Stomach (tissue), 9 donors: ENCODE data around the gene KBTBD12. TPM values are rescaled to one million over a fixed set of nuclear protein-coding genes. Genes with fewer than 3 reads are reported as not detected.

Source experiments
- DNase-seq, 2 donors: peaks; one replicate each; pipeline versions ENCODE4 v3.0.0 to v3.0.0-alpha.2; 2013 to 2019
- H3K27ac ChIP-seq, 5 donors: fragments of 200-600 bp in 4 of 5; sonication (generic) in 4 of 5; one replicate each; pipeline ENCODE4 v1.5.1; 2013 to 2019; ENCODE audit warnings: mild to moderate bottlenecking in 1 of 5, moderate library complexity in 1 of 5
- H3K27me3 ChIP-seq, 3 donors: fragments of 200-600 bp; sonication (generic); one replicate each; pipeline ENCODE4 v1.5.1; 2017 to 2019; ENCODE audit warnings: mixed run types in 1 of 3
- H3K36me3 ChIP-seq, 4 donors: fragments of 200-600 bp; sonication (generic); 1 replicate in 3 of 4; 2 replicates in 1 of 4; pipeline ENCODE4 v1.5.1; 2016 to 2019
- H3K4me1 ChIP-seq, 4 donors: fragments of 200-600 bp; sonication (generic); one replicate each; pipeline ENCODE4 v1.5.1; 2016 to 2019
- H3K4me3 ChIP-seq, 4 donors: fragments of 200-600 bp; sonication (generic) in 3 of 4; one replicate each; pipeline ENCODE4 v1.5.1; 2016 to 2019; ENCODE audit warnings: mild to moderate bottlenecking in 1 of 4
- H3K9me3 ChIP-seq, 4 donors: fragments of 200-600 bp; sonication (generic); one replicate each; pipeline ENCODE4 v1.5.1; 2016 to 2019
- EP300 ChIP-seq: sonication (generic); formaldehyde crosslinking; IDR thresholded peaks from one replicate; pipeline ENCODE4 v1.6.1; 2017; ENCODE audit warnings: antibody characterized with exemption
- POLR2A ChIP-seq, 4 donors: fragments of 450-650 bp; IDR thresholded peaks; one replicate each; pipeline ENCODE4 v1.6.1; 2016; ENCODE audit warnings: antibody characterized with exemption in 4 of 4, control low read depth in 2 of 4, mild to moderate bottlenecking in 1 of 4, moderate library complexity in 1 of 4
- POLR2AphosphoS5 ChIP-seq, 3 donors: sonication (generic); formaldehyde crosslinking; IDR thresholded peaks; one replicate each; pipeline ENCODE4 v1.6.1; 2016; ENCODE audit warnings: antibody characterized with exemption in 3 of 3
- WGBS, 5 donors: extraction: QIAGEN DNeasy Blood & Tissue Kit in 3 of 5; methylation state at CpG; one replicate each; pipeline versions ENCODE4 v1.1.5 to v1.1.7; 2013 to 2018; 5-methylcytosine and 5-hydroxymethylcytosine counted together
- intact Hi-C: fragments of 100-400 bp; cut with DNase I; formaldehyde crosslinking; loops from one replicate; pipeline ENCODE4 v1.15.1; 2023; ENCODE audit warnings: low total_unique reads
- polyA plus RNA-seq, 3 donors: library from polyadenylated mRNA; stranded (reverse); fragments of 200-250 nt; gene quantifications; one replicate each; pipeline ENCODE4 v1.2.3, GENCODE V29; 2013
- total RNA-seq, 5 donors: library from RNA; depleted of rRNA; stranded (reverse); fragments of >200 nt; gene quantifications; one replicate each; pipeline versions ENCODE4 v1.1.0 to v1.2.3, GENCODE V29; 2014 to 2016
- TF ChIP-seq, protein P1 (sequence below), 7 experiments: fragments of 450-650 bp in 4 of 7; fragments of 200-600 bp in 3 of 7; sonication (generic) in 3 of 7; IDR thresholded peaks; one replicate each; pipeline ENCODE4 v1.5.1; 2016 to 2019; ENCODE audit warnings: antibody characterized with exemption in 7 of 7, control low read depth in 2 of 7, mild to moderate bottlenecking in 1 of 7
- donor health status: healthy with polysubstance abuse.
- donor health status: Bipolar disorder and iron deficiency.
- donor health status: healthy.

The KBTBD12 gene
- total and polyA plus RNA-seq, 8 donors: 0.46 to 10.3 (median 1.6) TPM

- H3K4me1 ChIP-seq: no peaks in the 10 kb centered on the region
- H3K27me3 ChIP-seq: no peaks in the 10 kb centered on the region
- no peak for DNase-seq
- no peak overlapping the region for H3K4me3 ChIP-seq
- no peak for TF ChIP-seq POLR2A (IDR thresholded peaks at IDR 0.05)
- TF ChIP-seq, protein P1, sequence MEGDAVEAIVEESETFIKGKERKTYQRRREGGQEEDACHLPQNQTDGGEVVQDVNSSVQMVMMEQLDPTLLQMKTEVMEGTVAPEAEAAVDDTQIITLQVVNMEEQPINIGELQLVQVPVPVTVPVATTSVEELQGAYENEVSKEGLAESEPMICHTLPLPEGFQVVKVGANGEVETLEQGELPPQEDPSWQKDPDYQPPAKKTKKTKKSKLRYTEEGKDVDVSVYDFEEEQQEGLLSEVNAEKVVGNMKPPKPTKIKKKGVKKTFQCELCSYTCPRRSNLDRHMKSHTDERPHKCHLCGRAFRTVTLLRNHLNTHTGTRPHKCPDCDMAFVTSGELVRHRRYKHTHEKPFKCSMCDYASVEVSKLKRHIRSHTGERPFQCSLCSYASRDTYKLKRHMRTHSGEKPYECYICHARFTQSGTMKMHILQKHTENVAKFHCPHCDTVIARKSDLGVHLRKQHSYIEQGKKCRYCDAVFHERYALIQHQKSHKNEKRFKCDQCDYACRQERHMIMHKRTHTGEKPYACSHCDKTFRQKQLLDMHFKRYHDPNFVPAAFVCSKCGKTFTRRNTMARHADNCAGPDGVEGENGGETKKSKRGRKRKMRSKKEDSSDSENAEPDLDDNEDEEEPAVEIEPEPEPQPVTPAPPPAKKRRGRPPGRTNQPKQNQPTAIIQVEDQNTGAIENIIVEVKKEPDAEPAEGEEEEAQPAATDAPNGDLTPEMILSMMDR (IDR thresholded peaks at IDR 0.05): no peak
- TF ChIP-seq POLR2AphosphoS5 (IDR thresholded peaks at IDR 0.05): no peak
- no peak for TF ChIP-seq EP300
- H3K27ac ChIP-seq: no peak overlapping the region
- no peaks in the 10 kb centered on the region for H3K36me3 ChIP-seq
- intact Hi-C loops: no loop called here
- H3K9me3 ChIP-seq: no peaks in the 10 kb centered on the region
Observed at GRCh38 chr3:127979473-127979872, 64.4 kb downstream of the KBTBD12 start.

- no peaks in the 10 kb centered on the region for H3K27me3 ChIP-seq
- TF ChIP-seq, protein P1 (IDR thresholded peaks at IDR 0.05): no peak
- TF ChIP-seq POLR2A (IDR thresholded peaks at IDR 0.05): no peak
- TF ChIP-seq POLR2AphosphoS5 (IDR thresholded peaks at IDR 0.05): no peak
- TF ChIP-seq EP300: no peak
- no peaks in the 10 kb centered on the region for H3K4me1 ChIP-seq
- DNase-seq: no peak
- no peaks in the 10 kb centered on the region for H3K36me3 ChIP-seq
- H3K4me3 ChIP-seq: no peak overlapping the region
- intact Hi-C loops: no loop called here
- no peaks in the 10 kb centered on the region for H3K9me3 ChIP-seq
- H3K27ac ChIP-seq: no peak overlapping the region
Observed at GRCh38 chr3:127981097-127981496, 66.1 kb downstream of the KBTBD12 start.

DNA sequence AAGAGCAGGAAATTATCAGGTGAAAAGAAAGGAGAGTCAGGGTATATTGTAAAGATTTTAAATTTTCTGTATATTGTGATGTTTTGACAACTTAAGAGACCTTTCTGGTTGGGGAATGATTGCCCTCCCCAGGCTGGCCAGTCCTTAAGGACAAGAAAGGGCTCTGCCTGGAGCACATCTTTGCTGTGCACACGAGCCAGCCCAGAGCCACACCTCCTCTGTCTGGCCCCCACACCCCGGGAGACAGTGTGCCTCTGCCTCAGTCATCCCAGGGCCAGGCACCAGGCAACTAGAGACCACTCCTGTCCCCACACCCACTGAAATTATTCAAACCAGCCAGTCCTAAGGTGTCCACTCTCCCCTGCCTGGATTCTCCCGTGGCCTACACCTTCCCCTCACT, 67.1 kb downstream of the KBTBD12 start:
- no peak for DNase-seq
- Histone ChIP-seq H3K36me3 (no peaks in the 10 kb centered on the region), H3K4me3 (no peak overlapping the region), H3K9me3 (no peaks in the 10 kb centered on the region), H3K4me1 (peaks cover 0 to 4% (median 0%) of the 10 kb centered on the region in 4 donors), H3K27me3 (no peaks in the 10 kb centered on the region), H3K27ac (no peak overlapping the region)
- 64 to 76% (median 75%) methylated on average over 3 of the region's 3 CpGs for WGBS, 5 donors
- TF ChIP-seq EP300: no peak
- TF ChIP-seq POLR2AphosphoS5 (IDR thresholded peaks at IDR 0.05): no peak
- no peak for TF ChIP-seq POLR2A (IDR thresholded peaks at IDR 0.05)
- TF ChIP-seq, protein P1 (IDR thresholded peaks at IDR 0.05): no peak
- intact Hi-C loops: no loop called here

- no peak for DNase-seq
- Histone ChIP-seq H3K4me1 (peaks cover 0 to 6% (median 0%) of the 10 kb centered on the region in 4 donors), H3K27ac (no peak overlapping the region), H3K4me3 (no peak overlapping the region), H3K27me3 (no peaks in the 10 kb centered on the region), H3K36me3 (no peaks in the 10 kb centered on the region), H3K9me3 (no peaks in the 10 kb centered on the region)
- 70 to 83% (median 77%) methylated on average over 6 to 8 of the region's 8 CpGs for WGBS, 5 donors
- TF ChIP-seq POLR2AphosphoS5 (IDR thresholded peaks at IDR 0.05) (no peak), EP300 (no peak), POLR2A (IDR thresholded peaks at IDR 0.05) (no peak)
- TF ChIP-seq, protein P1 (IDR thresholded peaks at IDR 0.05): no peak
- intact Hi-C loops: no loop called here
Observed at GRCh38 chr3:127984241-127984975, 69.4 kb downstream of the KBTBD12 start.
